Glomerular endothelial cell (primary cell): Measurements from ENCODE around the gene SV2B. TPM values are rescaled to one million over a fixed set of nuclear protein-coding genes. Genes with fewer than 3 reads are reported as not detected.

Experiments used
- DNase-seq: peaks from one replicate; pipeline ENCODE4 v3.0.0-alpha.2; 2011; ENCODE audit warnings: low read depth, low spot score; ENCODE audit errors: extremely low read depth
- total RNA-seq: library from RNA; depleted of rRNA; stranded (reverse); fragments of >200 nt; gene quantifications from 2 replicates; pipeline ENCODE4 v1.2.3, GENCODE V29; 2015

The SV2B gene
- total RNA-seq, 1 donor from 2014 or later: 28.6 TPM

- no peak for DNase-seq
Observed at GRCh38 chr15:91183596-91183995, 83.5 kb downstream of the SV2B start.

DNA sequence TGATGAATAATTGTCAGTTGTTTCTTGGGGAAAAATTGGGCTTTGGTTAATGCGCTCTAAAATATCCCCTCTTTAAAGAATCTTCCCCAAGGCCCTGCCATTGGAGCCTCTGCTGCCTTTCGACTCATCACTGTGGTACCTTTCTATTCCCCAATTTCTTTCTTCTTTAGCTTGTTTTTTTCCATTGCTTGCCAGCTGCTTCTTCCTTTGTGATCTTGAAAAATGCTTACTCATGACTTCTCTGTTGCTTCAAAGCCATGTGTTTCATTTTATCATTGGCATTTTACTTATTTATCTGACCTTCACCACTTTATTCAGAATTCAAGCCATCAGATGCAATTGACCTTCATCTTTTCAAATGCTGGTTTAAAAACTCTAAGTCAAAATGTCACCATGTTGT, 84.4 kb downstream of the SV2B start:
- DNase-seq: no peak

GRCh38 chr15:91186904-91187656, 87.0 kb downstream of the SV2B start:
- no peak for DNase-seq

DNA sequence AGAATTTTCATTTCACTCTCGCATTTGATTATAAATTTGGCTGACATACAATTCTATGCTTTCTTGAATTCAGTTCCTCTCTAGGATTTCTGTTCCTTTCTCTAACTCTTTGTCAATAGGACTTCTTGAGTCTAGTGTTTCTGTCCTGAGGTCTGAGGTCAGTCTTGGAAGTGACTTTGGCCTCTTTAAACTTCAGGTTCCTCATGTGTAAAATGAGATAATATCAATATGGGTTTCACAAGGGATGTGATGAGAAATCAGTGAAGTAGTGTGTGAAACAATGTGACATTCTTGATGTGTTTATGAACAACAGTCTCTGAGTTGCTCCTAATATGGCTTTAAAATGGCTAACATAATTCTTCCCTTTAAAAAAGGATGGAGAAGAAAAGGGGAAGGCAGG, 92.2 kb downstream of the SV2B start:
- no peak for DNase-seq

- no peak for DNase-seq
Observed at GRCh38 chr15:91192690-91193377, 92.8 kb downstream of the SV2B start.

- DNase-seq: no peak
Observed at GRCh38 chr15:91193378-91193720, 93.3 kb downstream of the SV2B start.

- no peak for DNase-seq
Observed at GRCh38 chr15:91196127-91196526, 96.1 kb downstream of the SV2B start.

DNA sequence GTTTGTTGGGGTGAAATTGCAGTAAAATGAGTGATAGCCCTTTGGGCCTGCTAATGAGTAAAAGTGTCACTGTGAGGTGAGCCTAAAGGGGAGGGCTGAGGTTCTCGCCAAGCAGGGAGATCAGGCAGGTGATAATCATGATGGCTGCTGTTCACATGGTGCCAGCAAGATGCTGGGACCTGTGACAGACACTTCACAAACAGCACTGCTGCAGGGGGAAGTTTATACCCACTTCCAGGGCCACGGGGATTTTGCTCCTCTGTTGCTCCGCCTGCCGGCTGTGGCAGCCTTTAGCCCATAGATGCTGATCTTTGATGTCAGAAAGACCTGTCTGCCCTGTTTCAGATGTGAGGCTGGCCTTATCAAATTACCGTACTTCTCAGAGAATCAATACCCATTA, 96.7 kb downstream of the SV2B start:
- DNase-seq: no peak

DNA sequence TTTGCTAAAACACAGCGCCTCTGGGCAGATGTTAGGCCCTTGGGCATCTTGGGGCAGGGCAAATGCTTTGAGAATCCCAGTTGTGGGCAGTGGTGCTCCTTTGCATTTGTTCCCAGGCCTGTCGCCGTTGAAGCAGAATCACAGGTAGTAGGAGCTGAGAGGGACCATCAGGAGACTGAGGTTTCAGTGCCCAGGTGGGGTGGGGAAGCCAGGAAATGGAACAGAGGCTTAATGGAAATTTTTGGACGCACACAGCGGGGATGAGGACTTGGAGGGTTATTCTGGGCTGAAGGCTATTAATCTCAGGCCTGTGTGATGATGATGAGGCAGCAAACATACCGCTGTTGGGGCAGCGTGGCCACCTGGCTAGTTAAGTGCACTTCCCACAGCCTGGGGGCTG, 99.5 kb downstream of the SV2B start:
- no peak for DNase-seq

DNA sequence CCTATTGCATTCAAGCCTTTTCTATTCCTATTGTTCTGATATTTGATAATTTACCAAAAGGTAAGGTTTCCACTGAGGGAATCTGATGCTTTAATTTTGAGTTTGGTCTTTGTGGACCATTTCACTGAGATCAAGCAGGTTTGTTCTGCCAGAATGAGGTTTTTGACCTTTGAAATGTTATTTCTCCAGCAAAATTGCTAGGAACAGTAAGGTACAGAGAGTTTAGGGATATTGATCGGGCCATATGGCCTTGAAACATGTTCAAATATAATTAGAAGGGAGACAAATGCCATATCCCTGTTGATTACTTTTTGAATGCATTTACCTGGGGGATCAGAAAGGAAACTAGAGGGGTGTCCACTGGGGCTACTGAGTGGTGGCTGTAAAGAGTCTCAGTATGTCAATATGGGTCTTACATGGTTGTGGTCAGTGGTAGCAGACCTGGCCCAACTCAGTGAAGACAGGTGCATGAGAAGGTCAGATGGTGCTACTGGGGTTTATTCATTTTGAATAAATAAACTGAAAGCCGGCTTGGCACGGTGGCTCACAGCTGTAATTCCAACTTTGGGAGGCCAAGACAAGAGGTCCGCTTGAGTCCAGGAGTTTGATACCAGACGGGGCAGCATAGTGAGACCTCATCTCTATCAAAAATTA, 100.2 kb downstream of the SV2B start:
- no peak for DNase-seq

DNA sequence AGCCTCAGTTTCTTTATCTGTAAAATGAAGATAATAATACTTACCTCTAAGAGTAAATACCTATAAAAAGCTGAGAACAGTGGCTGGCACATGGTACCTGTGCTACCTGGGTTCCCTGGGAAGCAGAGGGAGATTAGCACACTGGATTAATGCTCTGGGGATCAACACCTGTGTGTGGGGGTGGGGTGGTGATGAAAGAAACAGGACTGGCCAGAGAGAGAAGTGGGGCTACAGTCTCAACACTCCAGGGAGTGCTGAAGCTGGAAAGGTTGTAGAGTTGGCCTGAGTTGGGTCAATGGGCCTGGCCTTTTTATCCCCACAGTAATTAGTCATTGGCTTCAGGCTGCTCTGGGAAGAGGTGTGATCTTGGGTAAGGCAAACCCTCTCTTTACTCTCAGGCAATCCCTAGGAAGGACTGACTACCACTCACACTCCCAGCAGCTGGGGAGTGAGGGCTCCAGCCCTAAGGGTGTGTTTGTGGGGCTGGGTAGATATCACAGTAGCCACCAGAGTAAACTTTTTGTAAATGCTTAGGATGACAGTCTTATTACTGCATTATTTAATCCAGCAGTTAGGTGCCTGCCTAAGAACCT, 102.5 kb downstream of the SV2B start:
- no peak for DNase-seq

DNA sequence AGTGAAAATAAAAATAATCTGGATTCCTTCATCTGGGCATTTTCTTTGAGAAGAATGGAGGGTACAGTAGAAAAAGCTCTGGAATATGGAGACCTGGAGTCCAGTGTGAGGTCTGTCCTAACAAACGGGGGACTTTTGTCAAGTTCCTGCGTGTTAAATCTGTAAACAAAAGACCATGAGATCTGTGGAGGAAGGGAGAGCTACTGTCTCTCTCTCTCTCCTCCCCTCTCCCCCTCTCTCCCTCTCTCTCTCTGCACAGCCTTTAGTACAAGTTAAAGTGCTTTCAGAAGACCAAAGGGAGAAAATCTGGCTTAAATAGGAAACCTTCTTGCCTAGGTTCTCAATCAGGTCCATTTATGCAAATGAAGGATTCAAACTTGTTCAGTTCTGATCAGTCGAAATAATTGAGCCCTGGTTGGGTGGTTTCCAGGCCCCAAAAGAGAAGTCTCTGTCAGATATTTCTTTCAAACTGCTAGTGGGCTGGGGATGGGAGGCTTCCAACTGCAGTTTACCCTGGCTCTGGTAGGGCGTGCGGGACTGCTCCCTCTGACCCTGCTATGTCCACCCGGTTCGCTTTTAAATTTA, 103.7 kb downstream of the SV2B start:
- no peak for DNase-seq

DNA sequence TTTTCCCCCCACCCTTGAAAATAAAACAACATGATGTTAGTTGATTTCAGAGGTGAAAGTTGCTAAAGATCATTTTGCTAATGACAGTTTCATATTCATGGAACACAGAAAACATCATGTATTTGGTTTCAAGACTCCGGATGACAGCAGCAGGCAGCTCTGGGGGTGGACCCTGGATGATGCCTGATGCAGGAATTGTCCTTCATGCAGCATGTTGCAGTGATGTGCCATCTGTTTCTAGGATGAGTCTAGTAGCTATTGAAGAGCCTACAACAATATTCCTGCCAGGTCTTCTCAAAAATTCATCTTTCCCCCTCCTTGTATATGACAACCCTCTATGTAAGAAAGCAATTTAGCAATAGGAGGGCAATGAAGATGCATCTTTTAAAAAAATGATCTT, 108.3 kb downstream of the SV2B start:
- DNase-seq: no peak

DNA sequence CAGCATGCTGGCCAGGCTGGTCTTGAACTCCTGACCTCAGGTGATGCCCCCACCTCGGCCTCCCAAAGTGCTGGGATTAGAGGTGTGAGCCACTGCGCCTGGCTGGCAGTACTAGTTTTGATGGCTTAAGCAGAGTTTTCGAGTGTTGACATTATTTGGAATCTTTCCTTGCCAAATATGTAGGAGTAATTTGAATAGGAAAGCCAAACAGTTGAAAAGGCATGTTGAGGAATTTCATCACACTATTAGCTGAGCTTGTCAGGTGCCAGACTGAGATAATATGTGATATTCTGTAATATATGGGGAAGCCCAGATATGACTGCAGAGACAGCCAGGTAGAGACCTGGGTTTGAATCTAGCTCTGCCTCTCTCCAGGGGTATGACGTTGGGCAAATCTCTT, 109.3 kb downstream of the SV2B start:
- DNase-seq: no peak

- DNase-seq: no peak
Observed at GRCh38 chr15:91209726-91210125, 109.7 kb downstream of the SV2B start.

- DNase-seq: no peak
Observed at GRCh38 chr15:91214675-91215590, 114.9 kb downstream of the SV2B start.

DNA sequence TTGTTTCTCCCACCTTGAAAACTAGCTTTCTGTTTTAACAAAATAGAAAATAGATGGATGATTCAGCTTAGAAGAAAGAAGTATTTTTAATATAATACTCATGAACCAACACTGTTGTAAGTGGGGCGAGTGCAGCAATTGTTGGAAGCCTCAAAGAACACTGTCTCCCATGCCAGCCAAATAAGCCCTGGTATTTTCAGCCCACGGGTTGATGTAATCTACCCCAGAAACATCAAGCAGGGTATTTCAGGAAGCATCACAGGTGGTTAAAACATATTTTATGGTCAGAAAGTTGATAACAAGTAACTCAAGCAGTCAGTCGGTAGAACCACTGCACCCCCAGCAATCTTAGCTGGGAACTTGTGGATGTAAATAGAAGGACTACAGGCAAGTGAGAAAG, 115.9 kb downstream of the SV2B start:
- DNase-seq: no peak

GRCh38 chr15:91219206-91219605, 119.1 kb downstream of the SV2B start:
- DNase-seq: no peak

DNA sequence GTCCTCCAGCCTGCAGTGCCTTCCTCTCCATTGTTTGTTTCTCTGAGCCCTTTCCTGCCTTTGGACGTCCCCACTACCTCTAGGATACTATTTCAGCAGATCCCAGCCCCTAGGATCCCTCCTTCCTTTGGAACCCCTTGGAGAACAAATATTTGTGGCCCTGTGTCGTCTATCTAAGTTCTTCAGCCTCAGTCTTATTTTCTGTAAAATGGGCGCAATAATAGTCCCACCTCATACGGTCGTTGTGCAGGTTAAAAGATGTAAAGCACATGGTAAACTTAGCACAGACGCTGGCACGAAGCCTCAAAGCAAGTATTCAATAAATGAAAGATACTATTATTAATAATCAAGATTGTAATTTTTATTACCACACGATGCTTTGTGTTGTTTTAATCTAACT, 122.0 kb downstream of the SV2B start:
- DNase-seq: no peak

GRCh38 chr15:91223863-91224262, 123.8 kb downstream of the SV2B start:
- DNase-seq: no peak
